ENCODE data around the gene ABCD2.

GRCh38 chr12:39510001-39510400 is 109.6 kb downstream of the ABCD2 start:
- TF ChIP-seq SUZ12 (IDR thresholded peaks at IDR 0.05) (no peak), PKNOX1 (IDR thresholded peaks at IDR 0.05) (no peak), SP1 (IDR thresholded peaks at IDR 0.05) (no peak), LEF1 (IDR thresholded peaks at IDR 0.05; ENCODE audit: borderline replicate concordance) (no peak)

Measured in HEK293T (cell line).